SK-N-SH (cell line): ENCODE data around the gene GPRC5B. TPM values are rescaled to one million over a fixed set of nuclear protein-coding genes. Genes with fewer than 3 reads are reported as not detected.

ENCODE experiments used
- CTCF ChIA-PET: fragments of 300-600, 350-600 bp; formaldehyde crosslinking; extraction: SDS; loops from one replicate; lab custom pipeline; 2021; lab: Yijun Ruan, JAX
- POLR2A ChIA-PET: fragments of 350-600 bp; sonication (Branson Sonifier 250); formaldehyde crosslinking; extraction: SDS; loops from one replicate; lab custom pipeline; 2020; ENCODE audit warnings: antibody characterized with exemption, inconsistent platforms; lab: Yijun Ruan, JAX
- DNase-seq: peaks from one replicate; pipeline ENCODE4 v3.0.0; 2012
- H2AFZ ChIP-seq: fragments of 200-600 bp; sonication (generic); 2 replicates; pipeline ENCODE4 v1.8.1; 2016; ENCODE audit warnings: antibody characterized with exemption, mild to moderate bottlenecking, low read depth
- H3F3A ChIP-seq: fragments of 200-600 bp; sonication (generic); replicated peaks from 2 replicates; pipeline ENCODE3; 2016; ENCODE audit warnings: antibody characterized with exemption, mild to moderate bottlenecking; ENCODE audit not compliant: insufficient read depth
- H3K27ac ChIP-seq, 2 experiments: fragments of 200-500 bp in 1 of 2; fragments of 200-600 bp in 1 of 2; sonication (Bioruptor generic) in 1 of 2; sonication (generic), shearing (Covaris generic) in 1 of 2; 2 replicates each; pipeline versions ENCODE4 v1.5.1 to v1.6.1; 2014 to 2016; ENCODE audit warnings: low read depth in 2 of 2, inconsistent platforms in 1 of 2, low read length in 1 of 2, mild to moderate bottlenecking in 1 of 2, mixed read lengths in 1 of 2
- H3K27me3 ChIP-seq: fragments of 200-600 bp; sonication (generic), shearing (Covaris generic); 2 replicates; pipeline ENCODE4 v1.6.1; 2016; ENCODE audit warnings: mixed run types; ENCODE audit not compliant: insufficient read depth
- H3K36me3 ChIP-seq, 2 experiments: fragments of 200-500 bp in 1 of 2; fragments of 200-600 bp in 1 of 2; sonication (Bioruptor generic) in 1 of 2; sonication (generic) in 1 of 2; replicated peaks in 1 of 2; 2 replicates each; pipeline versions ENCODE3 to v1.5.1; 2014 to 2016; ENCODE audit warnings: low read length in 1 of 2, mild to moderate bottlenecking in 1 of 2; ENCODE audit not compliant: insufficient read depth in 2 of 2, control insufficient read depth in 1 of 2
- H3K4me1 ChIP-seq, 2 experiments: fragments of 200-500 bp in 1 of 2; fragments of 200-600 bp in 1 of 2; sonication (Bioruptor generic) in 1 of 2; sonication (generic), shearing (Covaris generic) in 1 of 2; 2 replicates each; pipeline versions ENCODE4 v1.5.1 to v1.6.1; 2014 to 2016; ENCODE audit warnings: low read depth in 1 of 2, low read length in 1 of 2, mixed run types in 1 of 2; ENCODE audit not compliant: insufficient read depth in 2 of 2, control insufficient read depth in 1 of 2
- H3K4me2 ChIP-seq: fragments of 200-600 bp; sonication (generic), shearing (Covaris generic); 2 replicates; pipeline ENCODE4 v1.6.1; 2017; ENCODE audit warnings: mixed run types
- H3K4me3 ChIP-seq, 2 experiments: fragments of 200-500 bp in 1 of 2; fragments of 200-600 bp in 1 of 2; sonication (Bioruptor generic) in 1 of 2; sonication (generic), shearing (Covaris generic) in 1 of 2; 2 replicates each; pipeline versions ENCODE4 v1.5.1 to v1.8.1; 2014 to 2016; ENCODE audit warnings: low read depth in 2 of 2, inconsistent platforms in 1 of 2, low read length in 1 of 2, mild to moderate bottlenecking in 1 of 2, mixed read lengths in 1 of 2, moderate library complexity in 1 of 2
- H3K79me2 ChIP-seq: fragments of 200-600 bp; sonication (generic); 2 replicates; pipeline ENCODE4 v1.8.1; 2017; ENCODE audit warnings: mild to moderate bottlenecking; ENCODE audit not compliant: insufficient read depth
- H3K9ac ChIP-seq: fragments of 200-600 bp; sonication (generic); 2 replicates; pipeline ENCODE4 v1.6.1; 2017; ENCODE audit warnings: mixed run types
- H3K9me2 ChIP-seq: fragments of 200-600 bp; sonication (generic); 2 replicates; pipeline ENCODE4 v1.6.1; 2017; ENCODE audit warnings: mixed run types
- H3K9me3 ChIP-seq: fragments of 200-600 bp; sonication (generic); 2 replicates; pipeline ENCODE4 v1.6.1; 2017; ENCODE audit warnings: mixed run types, mild to moderate bottlenecking, moderate library complexity
- H4K20me1 ChIP-seq: fragments of 200-600 bp; sonication (generic); 2 replicates; pipeline ENCODE4 v1.6.1; 2017; ENCODE audit warnings: mild to moderate bottlenecking, mixed run types; ENCODE audit not compliant: insufficient read depth
- CHD2 ChIP-seq: fragments of 150-350 bp; IDR thresholded peaks from 2 replicates; pipeline ENCODE4 v1.6.1; 2018; ENCODE audit warnings: low read length; ENCODE audit not compliant: partially characterized antibody
- ELF1 ChIP-seq: IDR thresholded peaks from 2 replicates; pipeline ENCODE4 v1.4.0; 2012
- EP300 ChIP-seq, 2 experiments: IDR thresholded peaks; 2 replicates each; pipeline versions ENCODE4 v1.4.0 to v1.6.1; 2012; ENCODE audit warnings: borderline replicate concordance in 1 of 2, low read depth in 1 of 2, low read length in 1 of 2
- FOSL2 ChIP-seq: IDR thresholded peaks from 2 replicates; pipeline ENCODE4 v1.4.0; 2012; ENCODE audit warnings: low read depth, mild to moderate bottlenecking, moderate library complexity, borderline replicate concordance
- FOXJ3 ChIP-seq: sonication (generic); formaldehyde crosslinking; IDR thresholded peaks from 2 replicates; pipeline ENCODE4 v1.5.1; 2020; ENCODE audit warnings: mild to moderate bottlenecking, missing genetic modification reagents
- FOXM1 ChIP-seq: IDR thresholded peaks from 2 replicates; pipeline ENCODE4 v1.4.0; 2012; ENCODE audit warnings: low read depth, mild to moderate bottlenecking
- GATA2 ChIP-seq: sonication (generic); formaldehyde crosslinking; IDR thresholded peaks from 2 replicates; pipeline ENCODE4 v1.5.0; 2020; ENCODE audit warnings: mild to moderate bottlenecking, missing genetic modification reagents
- MEF2A ChIP-seq: IDR thresholded peaks from 2 replicates; pipeline ENCODE4 v1.4.0; 2012; ENCODE audit warnings: low read depth, borderline replicate concordance
- MXI1 ChIP-seq: IDR thresholded peaks from 2 replicates; pipeline ENCODE4 v1.6.1; 2012; ENCODE audit warnings: mild to moderate bottlenecking, low read depth, low read length, improper control_type of control experiment
- NFIC ChIP-seq: IDR thresholded peaks from 2 replicates; pipeline ENCODE4 v1.4.0; 2012; ENCODE audit warnings: borderline replicate concordance
- NRF1 ChIP-seq: IDR thresholded peaks from 2 replicates; pipeline ENCODE4 v1.6.1; 2012; ENCODE audit warnings: low read depth, mild to moderate bottlenecking, low read length
- POLR2AphosphoS5 ChIP-seq: IDR thresholded peaks from 2 replicates; pipeline ENCODE4 v1.6.1; 2012; ENCODE audit warnings: low read depth, low read length
- RAD21 ChIP-seq: IDR thresholded peaks from 2 replicates; pipeline ENCODE4 v1.6.1; 2012; ENCODE audit warnings: mild to moderate bottlenecking, low read length
- RCOR1 ChIP-seq: fragments of 150-350 bp; IDR thresholded peaks from 2 replicates; pipeline ENCODE4 v1.6.1; 2017; ENCODE audit warnings: antibody characterized with exemption, low read length
- SIN3A ChIP-seq: IDR thresholded peaks from 2 replicates; pipeline ENCODE4 v1.6.1; 2012; ENCODE audit warnings: low read depth, mild to moderate bottlenecking, low read length, moderate library complexity, borderline replicate concordance
- SMC3 ChIP-seq: IDR thresholded peaks from 2 replicates; pipeline ENCODE4 v1.6.1; 2012; ENCODE audit warnings: low read depth, low read length, improper control_type of control experiment
- TAF1 ChIP-seq: IDR thresholded peaks from 2 replicates; pipeline ENCODE4 v1.6.1; 2012; ENCODE audit warnings: low read depth, mild to moderate bottlenecking, low read length, moderate library complexity, borderline replicate concordance
- TEAD4 ChIP-seq: IDR thresholded peaks from 2 replicates; pipeline ENCODE4 v1.4.0; 2012; ENCODE audit warnings: mild to moderate bottlenecking, borderline replicate concordance; ENCODE audit not compliant: insufficient read depth
- YY1 ChIP-seq: IDR thresholded peaks from 2 replicates; pipeline ENCODE4 v1.4.0; 2012; ENCODE audit warnings: low read depth, mild to moderate bottlenecking
- WGBS: methylation state at CpG from one replicate; pipeline ENCODE4 v1.1.6; 2017; ENCODE audit warnings: low lambda C conversion rate; 5-methylcytosine and 5-hydroxymethylcytosine counted together
- polyA plus RNA-seq, 3 experiments: library from polyadenylated mRNA; depleted of rRNA; stranded (reverse); fragments of >200 nt; gene quantifications; 2 replicates each; pipeline ENCODE4 v1.2.3, GENCODE V29; 2012
- TF ChIP-seq, protein P1 (sequence below): IDR thresholded peaks from 2 replicates; pipeline ENCODE4 v1.4.0; 2012; ENCODE audit warnings: low read depth, borderline replicate concordance
- TF ChIP-seq, protein P2 (sequence below): IDR thresholded peaks from 2 replicates; pipeline ENCODE4 v1.4.0; 2012; ENCODE audit warnings: low read depth
- TF ChIP-seq, protein P3 (sequence below): fragments of 200-600 bp; sonication (generic); IDR thresholded peaks from 2 replicates; pipeline ENCODE4 v1.6.1; 2017; ENCODE audit warnings: antibody characterized with exemption, mild to moderate bottlenecking, moderate library complexity
- TF ChIP-seq, protein P4 (sequence below): fragments of 150-350 bp; IDR thresholded peaks from 2 replicates; pipeline ENCODE4 v1.6.1; 2017; ENCODE audit warnings: antibody characterized with exemption, low read length, low read depth, borderline replicate concordance

GPRC5B gene
- polyA plus RNA-seq, 1 of the 3 experiments (the other 2 are of a cell fraction): 1.1 TPM

DNA sequence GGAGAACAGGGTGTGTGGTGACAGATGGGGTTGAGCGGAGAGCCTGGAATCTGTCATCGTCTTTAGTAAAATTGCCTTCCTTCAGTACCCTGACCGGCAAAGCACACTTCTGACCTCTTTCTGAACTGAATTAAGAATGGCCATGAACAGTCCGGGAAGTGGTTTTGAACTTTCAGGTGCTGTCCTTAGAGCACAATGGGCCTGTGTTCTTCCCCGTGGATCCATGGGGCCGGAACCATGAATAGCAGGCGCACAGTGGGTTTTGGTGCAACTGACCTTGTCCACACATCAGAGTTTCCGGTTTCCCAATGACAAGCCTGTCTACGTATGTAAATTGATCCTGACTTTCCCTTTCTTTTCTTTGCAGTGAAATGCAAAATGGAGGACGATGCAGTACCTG, 28.5 kb downstream of the GPRC5B start:
- Histone ChIP-seq H3K9ac (no peak overlapping the region), H3K79me2 (no peaks in the 10 kb centered on the region), H4K20me1 (no peaks in the 10 kb centered on the region), H3K27ac (no peak overlapping the region), H3K36me3 (no peaks in the 10 kb centered on the region), H3K4me2 (no peak overlapping the region), H3K9me3 (no peaks in the 10 kb centered on the region), H2AFZ (no peak overlapping the region), H3K27me3 (no peaks in the 10 kb centered on the region), H3K4me3 (no peak overlapping the region), H3K9me2 (no peaks in the 10 kb centered on the region), H3F3A (no peaks in the 10 kb centered on the region), H3K4me1 (no peaks in the 10 kb centered on the region; a peak in 1 of 4 replicates)
- 93% methylated on average over 10 of the region's 10 CpGs for WGBS
- POLR2A ChIA-PET: no interaction called here
- no peak for TF ChIP-seq YY1
- no peak for TF ChIP-seq MXI1
- TF ChIP-seq TAF1: no peak
- no peak for TF ChIP-seq TEAD4
- no peak for TF ChIP-seq FOXJ3
- TF ChIP-seq SIN3A: no peak
- TF ChIP-seq RAD21: no peak
- TF ChIP-seq, protein P1, sequence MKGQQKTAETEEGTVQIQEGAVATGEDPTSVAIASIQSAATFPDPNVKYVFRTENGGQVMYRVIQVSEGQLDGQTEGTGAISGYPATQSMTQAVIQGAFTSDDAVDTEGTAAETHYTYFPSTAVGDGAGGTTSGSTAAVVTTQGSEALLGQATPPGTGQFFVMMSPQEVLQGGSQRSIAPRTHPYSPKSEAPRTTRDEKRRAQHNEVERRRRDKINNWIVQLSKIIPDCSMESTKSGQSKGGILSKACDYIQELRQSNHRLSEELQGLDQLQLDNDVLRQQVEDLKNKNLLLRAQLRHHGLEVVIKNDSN: no peak
- TF ChIP-seq, protein P2, sequence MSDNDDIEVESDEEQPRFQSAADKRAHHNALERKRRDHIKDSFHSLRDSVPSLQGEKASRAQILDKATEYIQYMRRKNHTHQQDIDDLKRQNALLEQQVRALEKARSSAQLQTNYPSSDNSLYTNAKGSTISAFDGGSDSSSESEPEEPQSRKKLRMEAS: no peak
- TF ChIP-seq EP300 (IDR thresholded peaks at IDR 0.05; ENCODE audit: borderline replicate concordance in 1 of 2, low read depth in 1 of 2, low read length in 1 of 2): no peak
- TF ChIP-seq FOSL2: no peak
- TF ChIP-seq POLR2AphosphoS5: no peak
- no peak for TF ChIP-seq ELF1
- CTCF ChIA-PET: no interaction called here
- no peak for DNase-seq

DNA sequence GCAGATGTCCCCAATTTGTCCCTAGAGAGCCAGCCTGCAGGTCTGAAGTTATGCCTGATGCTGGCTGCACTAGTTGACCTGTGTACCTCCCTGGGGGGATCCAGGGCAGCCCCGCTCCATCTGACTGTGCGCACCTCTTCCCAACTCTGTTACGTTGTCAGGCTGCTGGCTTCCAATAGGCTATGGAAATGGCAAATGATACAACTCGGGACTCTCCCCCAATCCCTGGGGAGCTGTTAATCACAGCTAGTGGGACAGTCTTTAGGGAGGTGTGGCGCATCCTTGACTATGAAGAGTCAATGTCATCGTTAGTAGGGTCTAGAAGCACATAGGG, 30.1 kb downstream of the GPRC5B start:
- Histone ChIP-seq H3K4me1 (no peaks in the 10 kb centered on the region; a peak in 1 of 4 replicates), H3K9me2 (no peaks in the 10 kb centered on the region), H3K79me2 (no peaks in the 10 kb centered on the region), H3K27me3 (no peaks in the 10 kb centered on the region), H2AFZ (no peak overlapping the region), H3K4me2 (no peak overlapping the region), H3K27ac (no peak overlapping the region), H3K9ac (no peak overlapping the region), H3K9me3 (no peaks in the 10 kb centered on the region), H3K36me3 (no peaks in the 10 kb centered on the region), H3K4me3 (no peak overlapping the region), H3F3A (no peaks in the 10 kb centered on the region), H4K20me1 (no peaks in the 10 kb centered on the region)
- ChIA-PET CTCF (no interaction called here), POLR2A (no interaction called here)
- no peak for DNase-seq
- 90% methylated on average over 4 of the region's 6 CpGs for WGBS
- TF ChIP-seq FOXM1 (no peak), EP300 (IDR thresholded peaks at IDR 0.05; ENCODE audit: borderline replicate concordance in 1 of 2, low read depth in 1 of 2, low read length in 1 of 2) (no peak), CHD2 (no peak), RAD21 (no peak), NFIC (no peak), SMC3 (no peak), TAF1 (no peak), RCOR1 (no peak), TEAD4 (no peak), MEF2A (no peak), GATA2 (no peak), NRF1 (no peak), MXI1 (no peak)
- TF ChIP-seq, protein P3, sequence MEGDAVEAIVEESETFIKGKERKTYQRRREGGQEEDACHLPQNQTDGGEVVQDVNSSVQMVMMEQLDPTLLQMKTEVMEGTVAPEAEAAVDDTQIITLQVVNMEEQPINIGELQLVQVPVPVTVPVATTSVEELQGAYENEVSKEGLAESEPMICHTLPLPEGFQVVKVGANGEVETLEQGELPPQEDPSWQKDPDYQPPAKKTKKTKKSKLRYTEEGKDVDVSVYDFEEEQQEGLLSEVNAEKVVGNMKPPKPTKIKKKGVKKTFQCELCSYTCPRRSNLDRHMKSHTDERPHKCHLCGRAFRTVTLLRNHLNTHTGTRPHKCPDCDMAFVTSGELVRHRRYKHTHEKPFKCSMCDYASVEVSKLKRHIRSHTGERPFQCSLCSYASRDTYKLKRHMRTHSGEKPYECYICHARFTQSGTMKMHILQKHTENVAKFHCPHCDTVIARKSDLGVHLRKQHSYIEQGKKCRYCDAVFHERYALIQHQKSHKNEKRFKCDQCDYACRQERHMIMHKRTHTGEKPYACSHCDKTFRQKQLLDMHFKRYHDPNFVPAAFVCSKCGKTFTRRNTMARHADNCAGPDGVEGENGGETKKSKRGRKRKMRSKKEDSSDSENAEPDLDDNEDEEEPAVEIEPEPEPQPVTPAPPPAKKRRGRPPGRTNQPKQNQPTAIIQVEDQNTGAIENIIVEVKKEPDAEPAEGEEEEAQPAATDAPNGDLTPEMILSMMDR: no peak
- TF ChIP-seq, protein P1: no peak
- TF ChIP-seq, protein P2: no peak
- TF ChIP-seq, protein P4, sequence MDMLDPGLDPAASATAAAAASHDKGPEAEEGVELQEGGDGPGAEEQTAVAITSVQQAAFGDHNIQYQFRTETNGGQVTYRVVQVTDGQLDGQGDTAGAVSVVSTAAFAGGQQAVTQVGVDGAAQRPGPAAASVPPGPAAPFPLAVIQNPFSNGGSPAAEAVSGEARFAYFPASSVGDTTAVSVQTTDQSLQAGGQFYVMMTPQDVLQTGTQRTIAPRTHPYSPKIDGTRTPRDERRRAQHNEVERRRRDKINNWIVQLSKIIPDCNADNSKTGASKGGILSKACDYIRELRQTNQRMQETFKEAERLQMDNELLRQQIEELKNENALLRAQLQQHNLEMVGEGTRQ: no peak
